Measurements from ENCODE around the gene CEACAM6. TPM values are rescaled to one million over a fixed set of nuclear protein-coding genes. Genes with fewer than 3 reads are reported as not detected.
"Not testable (repeated sequence)": the region's sequence is repeated elsewhere in the genome, so short reads cannot be mapped to it uniquely, and the experiment has no call there.

The CEACAM6 gene
- total and polyA plus RNA-seq, 7 donors: 0.03 to 0.27 (median 0.10) TPM; not detected in 3

- Histone ChIP-seq H3K36me3 (ENCODE audit: insufficient read depth in 1 of 2, low read depth in 1 of 2) (no peaks in the 10 kb centered on the region), H3K27me3 (ENCODE audit: insufficient read depth in 3 of 3, low read length in 2 of 3) (peaks cover 0 to 20% (median 3%) of the 10 kb centered on the region in 3 donors), H3K4me1 (no peaks in the 10 kb centered on the region), H3K9me3 (no peaks in the 10 kb centered on the region), H3K4me3 (no peak overlapping the region), H3K27ac (no peak overlapping the region)
- ATAC-seq (no peak), DNase-seq (no peak)
- intact Hi-C loops (cut with DNase I): loop anchor here in 1 of 2 donors (5.0 kb wide), 1 partner anchor 298 kb away; no protein-coding TSS in a partner anchor
- TF ChIP-seq CTCF (IDR thresholded peaks at IDR 0.05): no peak
- 50 to 56% (median 52%) methylated on average over 4 of the region's 4 CpGs for WGBS, 3 donors
Observed at GRCh38 chr19:41744850-41745249, 10.5 kb upstream of the CEACAM6 start.

- DNase-seq: no peak
- WGBS, 3 donors: 70 to 81% (median 76%) methylated on average over 5 of the region's 5 CpGs
- no peak overlapping the region for H3K4me3 ChIP-seq
- H3K36me3 ChIP-seq (ENCODE audit: insufficient read depth in 1 of 2, low read depth in 1 of 2): no peaks in the 10 kb centered on the region
- intact Hi-C loops (cut with DNase I): loop anchor here in 1 of 2 donors (5.0 kb wide), 1 partner anchor 298 kb away; no protein-coding TSS in a partner anchor
- no peak overlapping the region for H3K27ac ChIP-seq
- peaks cover 0 to 20% (median 3%) of the 10 kb centered on the region in 3 donors for H3K27me3 ChIP-seq (ENCODE audit: insufficient read depth in 3 of 3, low read length in 2 of 3)
- TF ChIP-seq CTCF (IDR thresholded peaks at IDR 0.05): no peak
- no peaks in the 10 kb centered on the region for H3K9me3 ChIP-seq
- no peaks in the 10 kb centered on the region for H3K4me1 ChIP-seq
- no peak for ATAC-seq
Observed at GRCh38 chr19:41745756-41746155, 9.6 kb upstream of the CEACAM6 start.

- ATAC-seq (no peak), DNase-seq (no peak)
- Histone ChIP-seq H3K4me3 (no peak overlapping the region), H3K27me3 (ENCODE audit: insufficient read depth in 3 of 3, low read length in 2 of 3) (peaks cover 0 to 27% (median 3%) of the 10 kb centered on the region in 3 donors), H3K27ac (no peak overlapping the region), H3K36me3 (ENCODE audit: insufficient read depth in 1 of 2, low read depth in 1 of 2) (no peaks in the 10 kb centered on the region), H3K4me1 (no peaks in the 10 kb centered on the region), H3K9me3 (no peaks in the 10 kb centered on the region)
- WGBS, 3 donors: 17 to 18% (median 17%) methylated on average over 11 of the region's 11 CpGs
- TF ChIP-seq CTCF (IDR thresholded peaks at IDR 0.05): peak; percentile 16
- intact Hi-C loops (cut with DNase I): loop anchor here in 1 of 2 donors (5.0 kb wide), 1 partner anchor 299 kb away; no protein-coding TSS in a partner anchor
Observed at GRCh38 chr19:41746593-41747227, 8.6 kb upstream of the CEACAM6 start.

GRCh38 chr19:41748012-41748411, 7.3 kb upstream of the CEACAM6 start:
- peaks cover 0 to 29% (median 2%) of the 10 kb centered on the region in 3 donors for H3K27me3 ChIP-seq (ENCODE audit: insufficient read depth in 3 of 3, low read length in 2 of 3)
- DNase-seq (no peak), ATAC-seq (no peak)
- H3K27ac ChIP-seq: no peak overlapping the region
- H3K4me3 ChIP-seq: no peak overlapping the region
- no peaks in the 10 kb centered on the region for H3K4me1 ChIP-seq
- no peak for TF ChIP-seq CTCF (IDR thresholded peaks at IDR 0.05)
- intact Hi-C loops (cut with DNase I): loop anchor here in 1 of 2 donors (5.0 kb wide), 1 partner anchor 301 kb away; no protein-coding TSS in a partner anchor
- WGBS, 3 donors: 47 to 69% (median 61%) methylated on average over 3 of the region's 3 CpGs
- H3K9me3 ChIP-seq: no peaks in the 10 kb centered on the region
- no peaks in the 10 kb centered on the region for H3K36me3 ChIP-seq (ENCODE audit: insufficient read depth in 1 of 2, low read depth in 1 of 2)

GRCh38 chr19:41750248-41751134, 4.8 kb upstream of the CEACAM6 start:
- WGBS, 3 donors: 55 to 63% (median 63%) methylated on average over 4 to 8 of the region's 10 CpGs

More at GRCh38 chr19:41750248-41751134, 4.8 kb upstream of the CEACAM6 start:
- H3K9me3 ChIP-seq; H3K27ac ChIP-seq; H3K4me1 ChIP-seq; H3K36me3 ChIP-seq (ENCODE audit: insufficient read depth in 1 of 2, low read depth in 1 of 2); ATAC-seq; intact Hi-C loops (cut with DNase I); H3K4me3 ChIP-seq; DNase-seq: not testable (repeated sequence)
- peaks cover 0 to 23% (median 2%) of the 10 kb centered on the region in 3 donors for H3K27me3 ChIP-seq (ENCODE audit: insufficient read depth in 3 of 3, low read length in 2 of 3)
